SH-SY5Y (cell line): ENCODE data around the gene MAPK14.

Experiments
- GATA2 ChIP-seq: IDR thresholded peaks from 2 replicates; pipeline ENCODE4 v1.6.1; 2011; ENCODE audit warnings: mild to moderate bottlenecking, low read depth, low read length
- GATA3 ChIP-seq: IDR thresholded peaks from 2 replicates; pipeline ENCODE4 v1.6.1; 2011; ENCODE audit warnings: low read depth, mild to moderate bottlenecking, low read length, moderate library complexity

Gene MAPK14

DNA sequence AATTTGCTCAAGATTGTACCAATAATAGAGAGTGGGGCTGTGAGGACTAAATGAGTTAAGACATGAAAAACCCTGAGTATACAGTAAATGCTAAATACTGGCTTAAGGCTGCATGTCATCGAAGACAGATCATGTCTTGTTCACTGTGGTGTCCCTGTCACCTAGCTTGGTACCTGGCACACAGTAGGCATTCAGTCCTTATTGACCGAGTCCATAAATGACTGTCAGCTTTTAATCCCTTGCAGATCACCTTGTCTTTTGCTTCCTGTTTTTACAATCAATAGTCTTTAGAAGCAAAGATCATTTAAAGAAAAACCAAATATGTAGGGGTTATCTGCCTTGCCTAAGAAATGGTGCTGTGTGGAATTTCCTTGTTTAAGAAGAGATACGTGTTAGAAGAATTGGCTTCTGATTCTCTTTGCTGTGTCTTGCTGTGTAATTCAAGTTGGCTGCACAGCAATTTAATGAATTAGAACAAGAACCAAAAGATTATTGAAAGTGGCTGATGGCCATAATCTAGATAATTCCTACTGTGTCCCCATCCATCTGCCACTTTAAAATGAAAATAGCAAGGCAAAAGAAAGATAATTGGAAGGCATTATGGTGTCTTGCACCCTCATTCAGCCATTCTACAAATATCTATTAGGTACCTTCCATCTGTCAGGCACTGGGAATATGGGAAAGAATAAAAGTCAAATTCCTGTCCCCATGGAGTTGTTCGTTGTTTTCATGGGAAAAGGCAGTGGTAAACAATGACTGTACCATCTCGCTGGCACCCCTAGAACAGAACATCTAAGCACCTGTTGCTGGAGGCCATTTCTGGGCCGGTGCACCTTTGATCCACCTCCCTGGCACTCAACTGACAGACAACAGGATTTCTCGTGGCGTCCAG is 90.3 kb downstream of the MAPK14 start:
- TF ChIP-seq GATA3 (no peak), GATA2 (no peak)

DNA sequence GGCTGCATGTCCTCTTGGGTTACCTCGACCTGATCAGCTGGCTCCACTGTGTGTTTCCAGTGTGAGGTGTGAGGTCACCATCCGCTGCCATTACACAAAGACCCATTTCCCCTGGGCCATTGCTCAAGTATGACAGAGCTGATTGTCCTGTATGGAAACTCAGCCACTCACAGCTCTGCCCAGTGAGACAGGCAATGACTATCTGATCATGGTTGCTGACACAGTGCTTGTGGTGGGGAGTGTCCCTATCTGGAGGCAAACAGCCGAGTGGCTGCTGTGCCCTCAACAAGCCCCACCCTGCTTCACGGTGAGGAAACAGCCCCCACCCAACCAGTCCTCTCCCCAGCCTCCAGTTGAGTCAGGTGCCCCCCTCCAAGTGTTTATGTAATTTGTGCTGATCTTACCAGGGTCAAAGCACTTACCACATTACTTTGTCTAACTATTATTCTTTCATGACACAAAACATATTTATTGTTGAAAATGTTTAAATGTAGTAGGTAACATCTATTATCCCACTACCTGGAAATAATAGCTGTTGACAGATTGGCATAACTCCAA is 91.0 kb downstream of the MAPK14 start:
- TF ChIP-seq GATA3 (no peak), GATA2 (no peak)

DNA sequence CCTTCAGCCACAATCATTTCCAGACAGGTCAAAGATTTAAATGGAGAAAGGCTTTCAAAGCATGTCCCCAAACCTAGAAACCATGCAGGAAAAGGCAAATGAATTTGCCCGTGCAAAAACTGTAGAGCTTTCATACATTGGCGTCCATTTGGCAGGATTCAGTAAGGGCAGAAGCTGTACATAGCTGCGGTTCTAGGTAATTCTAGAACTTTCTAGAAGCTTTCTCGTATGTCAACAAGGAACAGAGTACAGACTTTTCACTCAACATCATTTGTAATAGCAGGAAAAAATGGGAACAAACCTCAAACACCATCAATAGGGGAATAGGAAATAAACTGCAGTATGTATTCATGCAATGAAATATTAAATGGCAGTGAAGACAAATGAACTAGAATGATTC is 91.6 kb downstream of the MAPK14 start:
- TF ChIP-seq GATA2 (no peak), GATA3 (no peak)

DNA sequence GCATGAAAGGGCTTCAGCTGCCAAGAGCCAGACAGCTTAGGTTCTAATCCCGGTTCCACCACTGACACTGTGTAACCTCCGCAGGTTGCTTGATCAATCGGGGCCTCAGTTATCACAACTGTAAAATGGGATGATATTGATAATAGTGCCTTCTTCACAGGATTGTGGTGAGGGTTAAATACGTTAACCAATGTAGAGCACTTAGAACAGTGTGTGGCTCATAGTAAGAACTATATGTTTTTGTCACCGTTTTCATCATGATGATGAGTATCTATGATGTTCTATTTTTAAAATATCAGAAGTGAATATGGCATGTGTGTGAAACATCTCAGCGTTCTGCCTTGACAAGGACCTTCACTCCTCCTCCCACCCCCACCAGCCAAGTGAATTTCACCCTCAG is 92.4 kb downstream of the MAPK14 start:
- no peak for TF ChIP-seq GATA3
- TF ChIP-seq GATA2 = no peak

DNA sequence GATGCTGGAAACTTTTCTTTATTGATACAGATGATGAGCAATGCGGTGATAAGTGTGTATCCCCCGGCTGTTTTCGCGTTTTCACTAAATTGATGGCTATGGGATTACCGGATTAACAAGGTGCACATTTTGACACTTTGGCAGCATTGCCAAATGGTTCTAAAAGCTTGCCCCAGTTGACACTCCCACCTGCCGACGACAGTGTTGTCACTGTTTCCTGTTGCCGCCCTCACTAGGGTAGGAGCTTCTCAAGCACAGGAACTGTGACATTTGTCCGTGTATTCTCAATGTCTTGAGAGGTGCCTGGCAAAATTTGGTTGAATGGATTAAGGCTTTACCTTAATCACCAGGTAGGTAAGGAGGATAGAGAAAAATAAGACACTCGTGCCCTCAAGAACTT is 92.9 kb downstream of the MAPK14 start:
- TF ChIP-seq GATA2 = no peak
- TF ChIP-seq GATA3 = no peak

DNA sequence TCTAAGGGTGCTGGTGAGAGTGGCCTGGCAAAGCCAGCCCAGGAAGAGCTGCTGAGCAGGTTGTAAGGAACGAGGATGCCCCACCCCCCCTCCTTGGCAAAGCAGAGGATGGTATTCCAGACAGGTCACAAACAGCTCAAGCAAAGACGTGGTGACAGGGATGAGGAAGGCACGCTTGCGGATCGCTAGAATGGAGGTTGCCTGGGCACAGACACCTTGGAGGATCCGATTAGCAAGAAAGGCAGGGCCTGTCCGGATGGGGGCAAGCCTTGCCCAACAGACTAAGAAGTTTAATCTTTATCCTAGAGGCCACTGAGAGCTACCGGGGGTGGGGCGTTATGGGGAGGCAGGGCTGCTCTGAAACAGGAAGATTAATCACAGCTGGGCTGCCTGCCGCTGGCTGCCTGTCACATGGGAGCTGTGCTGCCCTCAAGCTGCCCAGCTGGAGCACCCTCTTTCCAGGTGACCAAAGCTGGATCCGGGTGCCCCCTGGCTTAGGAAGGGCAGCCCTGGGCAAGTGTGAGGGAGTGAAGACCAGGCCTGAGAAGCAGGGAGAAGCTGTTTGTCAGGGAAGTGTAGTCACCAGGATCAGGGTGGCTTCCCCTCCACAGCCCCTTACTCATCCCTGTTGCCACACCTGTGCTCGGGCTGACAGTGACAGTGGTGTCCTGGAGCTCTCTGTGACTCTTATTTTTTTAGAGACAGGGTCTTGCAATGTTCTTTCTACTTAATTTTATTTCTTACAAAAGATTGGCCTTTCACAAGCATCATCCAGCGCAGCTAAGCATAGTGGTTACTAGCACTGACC is 93.6 kb downstream of the MAPK14 start:
- no peak for TF ChIP-seq GATA2
- TF ChIP-seq GATA3 = no peak

DNA sequence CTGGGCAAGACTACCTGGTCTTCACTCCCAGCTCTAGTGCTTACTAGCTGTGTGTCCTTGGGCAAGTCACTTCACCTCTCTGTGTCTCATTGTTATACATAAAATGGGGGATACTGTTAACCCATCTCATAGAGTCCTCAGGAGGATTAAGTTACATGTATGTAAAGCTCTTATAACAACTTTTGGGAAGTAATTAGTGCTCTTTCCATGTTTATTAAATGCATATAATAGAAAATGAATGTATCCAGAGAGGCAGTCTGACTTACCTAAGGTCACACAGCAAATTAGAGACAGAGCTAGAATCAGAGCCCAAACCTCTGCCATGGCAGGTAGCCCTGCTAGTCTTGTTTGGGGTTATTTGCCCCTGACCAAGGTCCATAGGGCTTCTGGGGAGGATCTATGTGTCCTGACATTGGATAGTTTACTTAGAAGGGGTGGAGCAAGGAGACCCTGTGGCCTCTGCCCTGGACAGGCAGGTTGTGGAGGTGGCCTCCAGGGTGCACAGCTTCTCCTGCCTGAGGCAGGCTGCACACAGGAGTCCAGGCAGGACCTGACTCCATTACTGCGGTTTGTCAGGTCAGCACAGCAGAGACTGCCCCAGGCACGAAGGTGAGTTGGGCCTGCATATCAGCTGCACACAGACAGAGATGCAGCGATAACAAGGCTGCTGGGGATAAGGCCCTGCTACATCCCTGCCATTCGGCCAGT is 94.3 kb downstream of the MAPK14 start:
- TF ChIP-seq GATA3 = no peak
- TF ChIP-seq GATA2 = peak; percentile 44

DNA sequence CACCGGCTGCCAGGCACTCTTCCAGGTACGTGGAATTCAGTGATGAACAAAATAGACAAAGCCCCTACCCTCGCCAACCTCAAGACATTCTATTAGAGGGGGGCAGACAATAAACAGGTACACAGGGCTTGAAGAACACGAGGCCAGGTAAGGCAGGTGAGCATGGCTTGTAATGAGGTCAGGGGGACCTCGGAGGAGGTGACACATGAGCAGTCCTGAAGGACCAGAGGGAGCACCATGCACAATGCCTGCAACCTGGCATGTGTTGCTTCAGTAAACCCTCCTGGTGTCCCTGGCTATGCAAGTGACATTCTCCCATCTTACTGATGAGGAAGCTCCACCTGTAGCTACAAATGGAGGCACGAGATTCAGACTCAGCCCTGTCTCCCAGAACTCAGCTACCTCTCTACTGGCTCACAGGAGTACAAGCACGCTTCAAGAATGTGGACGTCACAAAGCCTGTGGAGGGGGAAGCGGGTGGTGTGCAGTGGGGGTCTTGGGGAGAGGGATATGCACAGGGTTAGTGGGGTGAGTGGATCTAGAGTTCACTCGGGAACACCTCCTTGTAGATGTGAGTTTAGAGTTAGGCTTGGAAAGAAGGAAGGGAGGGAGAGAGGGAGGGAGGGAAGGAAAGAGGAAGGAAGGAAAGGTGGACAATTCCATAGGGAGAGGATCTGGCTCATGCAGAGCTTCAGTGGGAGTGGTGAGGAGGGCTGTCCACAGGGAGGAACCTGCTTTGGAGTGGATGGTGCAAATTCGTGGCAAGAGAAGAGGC is 95.1 kb downstream of the MAPK14 start:
- TF ChIP-seq GATA3 (no peak), GATA2 (no peak; the same call in 1 of the 2 replicates)

- TF ChIP-seq GATA3 (no peak), GATA2 (no peak)
Observed at GRCh38 chr6:36123270-36124139, 95.9 kb downstream of the MAPK14 start.

DNA sequence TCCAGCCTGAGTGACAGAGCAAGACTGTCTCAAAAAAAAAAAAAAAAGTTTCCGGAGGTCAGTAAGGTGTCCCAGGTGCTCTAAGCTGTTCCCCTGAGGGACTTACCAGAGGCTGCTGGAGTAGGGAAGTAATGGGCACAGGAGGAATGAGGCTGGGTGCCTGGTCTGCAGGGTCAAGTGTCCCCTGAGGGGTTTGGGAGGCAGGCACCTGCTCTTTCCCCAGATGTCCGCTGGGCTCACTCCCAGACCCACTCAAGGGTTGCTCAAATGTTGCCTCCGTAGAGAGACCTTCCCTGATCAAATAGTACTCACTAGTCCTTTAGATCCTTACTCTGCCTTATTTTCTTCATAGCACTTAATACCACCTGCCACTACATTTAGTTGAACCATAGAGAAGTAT is 97.3 kb downstream of the MAPK14 start:
- TF ChIP-seq GATA3 = no peak
- no peak for TF ChIP-seq GATA2

- no peak for TF ChIP-seq GATA3
- no peak for TF ChIP-seq GATA2
Observed at GRCh38 chr6:36125575-36125974, 98.0 kb downstream of the MAPK14 start.

DNA sequence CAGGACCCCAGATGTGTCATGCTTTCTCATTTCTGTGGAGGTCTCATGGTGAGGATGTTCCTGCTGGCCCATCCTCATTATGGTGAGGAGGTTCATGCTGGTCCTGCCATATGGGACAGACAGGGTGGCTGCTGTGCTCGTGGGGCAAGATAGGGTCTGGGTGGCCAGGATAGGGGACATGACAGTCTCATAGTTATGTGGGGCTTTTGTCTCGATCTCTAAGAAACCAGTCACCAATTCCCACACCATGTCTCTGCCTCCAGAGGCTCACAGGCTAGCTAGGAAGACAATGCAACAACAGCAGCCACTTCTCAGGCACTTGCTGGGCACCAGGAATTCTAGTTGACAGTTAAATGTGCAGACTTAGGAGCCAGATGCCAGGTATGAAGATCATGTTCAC is 98.5 kb downstream of the MAPK14 start:
- TF ChIP-seq GATA3 (no peak), GATA2 (no peak)
